ENCODE measurements around the gene KRT79. TPM values are rescaled to one million over a fixed set of nuclear protein-coding genes. Genes with fewer than 3 reads are reported as not detected.

Gene KRT79
- total RNA-seq, 1 donor from 2014 or later = not detected

- DNase-seq = no peak
- Mint-ChIP-seq H3K27ac (ENCODE audit: unreplicated experiment) (no peak overlapping the region), H3K36me3 (ENCODE audit: unreplicated experiment) (no peaks in the 10 kb centered on the region), H3K27me3 (ENCODE audit: unreplicated experiment) (peaks cover 6% of the 10 kb centered on the region), H3K4me3 (ENCODE audit: unreplicated experiment) (no peak overlapping the region), H3K4me1 (ENCODE audit: low read depth, unreplicated experiment) (no peaks in the 10 kb centered on the region), H3K9me3 (ENCODE audit: unreplicated experiment) (peaks cover 2% of the 10 kb centered on the region)
- no peak for TF ChIP-seq CTCF (IDR thresholded peaks at IDR 0.05; ENCODE audit: partially characterized antibody, unreplicated experiment)
These were observed 18.9 kb downstream of the KRT79 start for GRCh38 chr12:52815161-52815560.

GRCh38 chr12:52814710-52815155 lies 19.4 kb downstream of the KRT79 start:
- H3K36me3 Mint-ChIP-seq (ENCODE audit: unreplicated experiment) = no peaks in the 10 kb centered on the region
- no peak for TF ChIP-seq CTCF (IDR thresholded peaks at IDR 0.05; ENCODE audit: partially characterized antibody, unreplicated experiment)
- no peak for DNase-seq
- no peak overlapping the region for H3K4me3 Mint-ChIP-seq (ENCODE audit: unreplicated experiment)
- no peak overlapping the region for H3K27ac Mint-ChIP-seq (ENCODE audit: unreplicated experiment)
- peaks cover 2% of the 10 kb centered on the region for H3K9me3 Mint-ChIP-seq (ENCODE audit: unreplicated experiment)
- no peaks in the 10 kb centered on the region for H3K4me1 Mint-ChIP-seq (ENCODE audit: low read depth, unreplicated experiment)
- peaks cover 6% of the 10 kb centered on the region for H3K27me3 Mint-ChIP-seq (ENCODE audit: unreplicated experiment)

GRCh38 chr12:52813885-52814709 lies 20.0 kb downstream of the KRT79 start, which contains the start of gene KRT4:
TSS of gene KRT4 (minus strand) at chr12:52814116. CDS start at chr12:52814058, 58 bp downstream.
- TF ChIP-seq CTCF (IDR thresholded peaks at IDR 0.05; ENCODE audit: partially characterized antibody, unreplicated experiment) = no peak
- Mint-ChIP-seq H3K4me1 (ENCODE audit: low read depth, unreplicated experiment) (no peaks in the 10 kb centered on the region), H3K36me3 (ENCODE audit: unreplicated experiment) (no peaks in the 10 kb centered on the region), H3K4me3 (ENCODE audit: unreplicated experiment) (no peak within 1 kb of the TSS), H3K9me3 (ENCODE audit: unreplicated experiment) (no peaks in the 10 kb centered on the region), H3K27me3 (ENCODE audit: unreplicated experiment) (peaks cover 6% of the 10 kb centered on the region), H3K27ac (ENCODE audit: unreplicated experiment) (no peak within 1 kb of the TSS)
- DNase-seq = no peak

- no peak for DNase-seq
- H3K27ac Mint-ChIP-seq (ENCODE audit: unreplicated experiment) = no peak overlapping the region
- H3K4me1 Mint-ChIP-seq (ENCODE audit: low read depth, unreplicated experiment) = no peaks in the 10 kb centered on the region
- no peak for TF ChIP-seq CTCF (IDR thresholded peaks at IDR 0.05; ENCODE audit: partially characterized antibody, unreplicated experiment)
- no peaks in the 10 kb centered on the region for H3K36me3 Mint-ChIP-seq (ENCODE audit: unreplicated experiment)
- no peak overlapping the region for H3K4me3 Mint-ChIP-seq (ENCODE audit: unreplicated experiment)
- H3K27me3 Mint-ChIP-seq (ENCODE audit: unreplicated experiment) = peaks cover 6% of the 10 kb centered on the region
- H3K9me3 Mint-ChIP-seq (ENCODE audit: unreplicated experiment) = no peaks in the 10 kb centered on the region
These were observed 20.8 kb downstream of the KRT79 start for GRCh38 chr12:52813203-52813819.

- H3K27ac Mint-ChIP-seq (ENCODE audit: unreplicated experiment) = no peak overlapping the region
- DNase-seq = no peak
- TF ChIP-seq CTCF (IDR thresholded peaks at IDR 0.05; ENCODE audit: partially characterized antibody, unreplicated experiment) = no peak
These were observed 21.4 kb downstream of the KRT79 start for GRCh38 chr12:52812749-52813148.

More at GRCh38 chr12:52812749-52813148, 21.4 kb downstream of the KRT79 start:
- Mint-ChIP-seq H3K4me3 (ENCODE audit: unreplicated experiment) (no peak overlapping the region), H3K4me1 (ENCODE audit: low read depth, unreplicated experiment) (no peaks in the 10 kb centered on the region), H3K9me3 (ENCODE audit: unreplicated experiment) (no peaks in the 10 kb centered on the region), H3K27me3 (ENCODE audit: unreplicated experiment) (peaks cover 6% of the 10 kb centered on the region), H3K36me3 (ENCODE audit: unreplicated experiment) (no peaks in the 10 kb centered on the region)

Data from glutamatergic neuron (in vitro differentiated cells).